GM19043 (cell line): ENCODE results near the gene CHST8.

Source experiments
- ATAC-seq: cut with Tn5 transposase; IDR thresholded peaks from one replicate; pipeline ENCODE4 v1.9.1; 2021; ENCODE audit warnings: low read depth; ENCODE audit not compliant: unreplicated experiment

CHST8 gene

GRCh38 chr19:33671211-33671610 lies 49.5 kb downstream of the CHST8 start:
- no peak for ATAC-seq

- no peak for ATAC-seq
Observed at GRCh38 chr19:33673258-33673875, 51.6 kb downstream of the CHST8 start.

GRCh38 chr19:33673996-33674625 lies 52.4 kb downstream of the CHST8 start:
- ATAC-seq: no peak

GRCh38 chr19:33674626-33675367 lies 53.0 kb downstream of the CHST8 start:
- no peak for ATAC-seq

GRCh38 chr19:33675501-33676124 lies 53.9 kb downstream of the CHST8 start:
- no peak for ATAC-seq

- no peak for ATAC-seq
Observed at GRCh38 chr19:33676999-33677665, 55.4 kb downstream of the CHST8 start.

GRCh38 chr19:33677745-33678426 lies 56.1 kb downstream of the CHST8 start:
- ATAC-seq: no peak

GRCh38 chr19:33678796-33679585 lies 57.2 kb downstream of the CHST8 start:
- no peak for ATAC-seq

GRCh38 chr19:33679696-33680095 lies 57.9 kb downstream of the CHST8 start:
- ATAC-seq: no peak

- ATAC-seq: no peak
Observed at GRCh38 chr19:33681081-33681680, 59.4 kb downstream of the CHST8 start.

GRCh38 chr19:33683881-33684537 lies 62.3 kb downstream of the CHST8 start:
- no peak for ATAC-seq

GRCh38 chr19:33684538-33685232 lies 62.9 kb downstream of the CHST8 start:
- no peak for ATAC-seq

- ATAC-seq: no peak
Observed at GRCh38 chr19:33685541-33685940, 63.8 kb downstream of the CHST8 start.

- ATAC-seq: no peak
Observed at GRCh38 chr19:33686262-33686661, 64.5 kb downstream of the CHST8 start.

- ATAC-seq: no peak
Observed at GRCh38 chr19:33686687-33687480, 65.1 kb downstream of the CHST8 start.

- ATAC-seq: no peak
Observed at GRCh38 chr19:33687481-33688170, 65.9 kb downstream of the CHST8 start.
